8988T (cell line): Measurements from ENCODE around the gene PDCD7.
"Not testable (repeated sequence)": the region's sequence is repeated elsewhere in the genome, so short reads cannot be mapped to it uniquely, and the experiment has no call there.

Experiments
- DNase-seq: peaks from one replicate; pipeline ENCODE4 v3.0.0; 2011

PDCD7 gene

GRCh38 chr15:65088643-65089021 lies 45.0 kb downstream of the PDCD7 start:
- DNase-seq, result no peak

- no peak for DNase-seq
Observed at GRCh38 chr15:65087873-65088642, 45.5 kb downstream of the PDCD7 start.

GRCh38 chr15:65087411-65087810 lies 46.2 kb downstream of the PDCD7 start:
- DNase-seq, result no peak

- DNase-seq, result peak; percentile 48
Observed at GRCh38 chr15:65086680-65087111, 46.9 kb downstream of the PDCD7 start.

- DNase-seq, result peak; percentile 61
Observed at GRCh38 chr15:65085990-65086679, 47.5 kb downstream of the PDCD7 start.

GRCh38 chr15:65085207-65085753 lies 48.3 kb downstream of the PDCD7 start:
- DNase-seq, result no peak

GRCh38 chr15:65084500-65085206 lies 49.0 kb downstream of the PDCD7 start:
- no peak for DNase-seq

GRCh38 chr15:65083262-65083701 lies 50.3 kb downstream of the PDCD7 start:
- no peak for DNase-seq

- no peak for DNase-seq
Observed at GRCh38 chr15:65082303-65082953, 51.2 kb downstream of the PDCD7 start.

GRCh38 chr15:65081758-65082157 lies 51.9 kb downstream of the PDCD7 start:
- DNase-seq, result no peak

GRCh38 chr15:65081270-65081669 lies 52.3 kb downstream of the PDCD7 start:
- DNase-seq, result no peak

GRCh38 chr15:65079580-65079979 lies 54.0 kb downstream of the PDCD7 start:
- no peak for DNase-seq

GRCh38 chr15:65077981-65078352 lies 55.6 kb downstream of the PDCD7 start:
- no peak for DNase-seq

GRCh38 chr15:65077291-65077980 lies 56.2 kb downstream of the PDCD7 start:
- DNase-seq, result no peak

- no peak for DNase-seq
Observed at GRCh38 chr15:65076486-65077290, 56.9 kb downstream of the PDCD7 start, which contains the start of gene KBTBD13. Gene KBTBD13 (plus strand): TSS chr15:65076746. CDS start chr15:65076816, 70 bp downstream.

- DNase-seq, result not testable (repeated sequence)
Observed at GRCh38 chr15:65075607-65076395, 57.8 kb downstream of the PDCD7 start.

- DNase-seq, result not testable (repeated sequence)
Observed at GRCh38 chr15:65074946-65075345, 58.7 kb downstream of the PDCD7 start.

- DNase-seq, result no peak
Observed at GRCh38 chr15:65072617-65073016, 61.0 kb downstream of the PDCD7 start.

GRCh38 chr15:65072027-65072426 lies 61.6 kb downstream of the PDCD7 start:
- DNase-seq, result no peak

GRCh38 chr15:65071381-65071811 lies 62.2 kb downstream of the PDCD7 start:
- no peak for DNase-seq
